OCI-LY1 (cell line): ENCODE results near the gene TLK2.

Source experiments
- H2AFZ ChIP-seq: fragments of 200-600 bp; sonication (generic), shearing (Covaris generic); 2 replicates; pipeline ENCODE4 v1.6.0; 2014; ENCODE audit warnings: antibody characterized with exemption, mild to moderate bottlenecking, low read length
- H3F3A ChIP-seq: fragments of 200-600 bp; sonication (generic), shearing (Covaris generic); 2 replicates; pipeline ENCODE4 v1.6.0; 2014; ENCODE audit warnings: mild to moderate bottlenecking, antibody characterized with exemption, low read length, moderate library complexity; ENCODE audit not compliant: insufficient read depth
- H3K27ac ChIP-seq: fragments of 200-600 bp; sonication (generic); 2 replicates; pipeline ENCODE4 v1.5.1; 2014; ENCODE audit warnings: low read length, mixed run types, mild to moderate bottlenecking, low read depth; ENCODE audit not compliant: poor library complexity, severe bottlenecking
- H3K27me3 ChIP-seq: fragments of 200-600 bp; sonication (generic); 2 replicates; pipeline ENCODE4 v1.6.0; 2014; ENCODE audit warnings: antibody characterized with exemption, mild to moderate bottlenecking, low read length, moderate library complexity; ENCODE audit not compliant: insufficient read depth
- H3K36me3 ChIP-seq: fragments of 200-600 bp; sonication (generic); 2 replicates; pipeline ENCODE4 v1.6.1; 2014; ENCODE audit warnings: mild to moderate bottlenecking, antibody characterized with exemption, low read length, moderate library complexity, mixed read lengths; ENCODE audit not compliant: insufficient read depth
- H3K4me1 ChIP-seq: fragments of 200-600 bp; sonication (generic); 2 replicates; pipeline ENCODE4 v1.5.1; 2014; ENCODE audit warnings: mild to moderate bottlenecking, low read length, moderate library complexity; ENCODE audit not compliant: insufficient read depth, severe bottlenecking
- H3K4me2 ChIP-seq: fragments of 200-600 bp; sonication (generic), shearing (Covaris generic); 2 replicates; pipeline ENCODE4 v1.6.1; 2014; ENCODE audit warnings: low read length
- H3K4me3 ChIP-seq: fragments of 200-600 bp; sonication (generic); 2 replicates; pipeline ENCODE4 v1.5.1; 2014; ENCODE audit warnings: low read length, low read depth, mild to moderate bottlenecking, mixed read lengths; ENCODE audit not compliant: poor library complexity, severe bottlenecking
- H3K79me2 ChIP-seq: fragments of 200-600 bp; shearing (Covaris generic); 2 replicates; pipeline ENCODE4 v1.6.1; 2016; ENCODE audit warnings: mixed run types, low read length, mixed read lengths; ENCODE audit not compliant: insufficient read depth
- H3K9ac ChIP-seq: fragments of 200-600 bp; sonication (generic), shearing (Covaris generic); 2 replicates; pipeline ENCODE4 v1.6.1; 2014; ENCODE audit warnings: mild to moderate bottlenecking, low read length, mixed read lengths
- H3K9me2 ChIP-seq: fragments of 200-600 bp; sonication (generic), shearing (Covaris generic); 2 replicates; pipeline ENCODE4 v1.6.1; 2014; ENCODE audit warnings: low read depth, mild to moderate bottlenecking, low read length, mixed read lengths
- H3K9me3 ChIP-seq: fragments of 200-600 bp; shearing (Covaris generic); 2 replicates; pipeline ENCODE4 v1.6.1; 2014; ENCODE audit warnings: low read length, mixed read lengths
- H4K20me1 ChIP-seq: fragments of 200-600 bp; sonication (generic), shearing (Covaris generic); 2 replicates; pipeline ENCODE4 v1.6.0; 2016; ENCODE audit warnings: mild to moderate bottlenecking, low read length; ENCODE audit not compliant: insufficient read depth
- CTCF ChIP-seq: fragments of 200-600 bp; sonication (generic), shearing (Covaris generic); IDR thresholded peaks from 2 replicates; pipeline ENCODE4 v1.5.1; 2017; ENCODE audit warnings: mild to moderate bottlenecking, antibody characterized with exemption, low read length, moderate library complexity, mixed read lengths
- EZH2 ChIP-seq: fragments of 200-600 bp; sonication (generic), shearing (Covaris generic); IDR thresholded peaks from 2 replicates; pipeline ENCODE4 v1.8.0; 2017; ENCODE audit warnings: borderline replicate concordance, mixed run types, mild to moderate bottlenecking, antibody characterized with exemption, low read length, moderate library complexity, mixed read lengths

TLK2 gene

GRCh38 chr17:62617894-62618472 lies 139.4 kb downstream of the TLK2 start:
- no peaks in the 10 kb centered on the region for H3K27me3 ChIP-seq
- no peaks in the 10 kb centered on the region for H3F3A ChIP-seq
- no peak overlapping the region for H3K27ac ChIP-seq
- H3K36me3 ChIP-seq: peaks cover 25% of the 10 kb centered on the region; the same call in 1 of the 2 replicates
- no peaks in the 10 kb centered on the region for H3K9me2 ChIP-seq
- no peak overlapping the region for H3K9ac ChIP-seq
- H3K4me3 ChIP-seq: no peak overlapping the region
- H3K4me1 ChIP-seq: no peaks in the 10 kb centered on the region
- no peak for TF ChIP-seq EZH2
- TF ChIP-seq CTCF: no peak
- no peaks in the 10 kb centered on the region for H4K20me1 ChIP-seq
- no peak overlapping the region for H2AFZ ChIP-seq
- no peak overlapping the region for H3K4me2 ChIP-seq
- no peaks in the 10 kb centered on the region for H3K9me3 ChIP-seq
- H3K79me2 ChIP-seq: no peaks in the 10 kb centered on the region

GRCh38 chr17:62618647-62619416 lies 140.2 kb downstream of the TLK2 start:
- Histone ChIP-seq H3K4me2 (no peak overlapping the region), H3K9me3 (no peaks in the 10 kb centered on the region), H3K27ac (no peak overlapping the region), H3K27me3 (no peaks in the 10 kb centered on the region), H3K4me3 (no peak overlapping the region), H3K79me2 (no peaks in the 10 kb centered on the region), H2AFZ (no peak overlapping the region), H3K9ac (no peak overlapping the region), H4K20me1 (no peaks in the 10 kb centered on the region), H3K9me2 (no peaks in the 10 kb centered on the region), H3F3A (no peaks in the 10 kb centered on the region), H3K36me3 (peaks cover 22% of the 10 kb centered on the region), H3K4me1 (no peaks in the 10 kb centered on the region)
- no peak for TF ChIP-seq CTCF
- no peak for TF ChIP-seq EZH2

GRCh38 chr17:62619417-62620155 lies 141.0 kb downstream of the TLK2 start:
- no peak overlapping the region for H3K4me2 ChIP-seq
- TF ChIP-seq CTCF: no peak
- TF ChIP-seq EZH2: no peak
- no peaks in the 10 kb centered on the region for H4K20me1 ChIP-seq

More at GRCh38 chr17:62619417-62620155, 141.0 kb downstream of the TLK2 start:
- Histone ChIP-seq H3K9me3 (no peaks in the 10 kb centered on the region), H3F3A (no peaks in the 10 kb centered on the region), H3K4me1 (no peaks in the 10 kb centered on the region), H3K27me3 (no peaks in the 10 kb centered on the region), H2AFZ (no peak overlapping the region), H3K79me2 (no peaks in the 10 kb centered on the region), H3K9ac (no peak overlapping the region), H3K36me3 (peaks cover 16% of the 10 kb centered on the region), H3K27ac (no peak overlapping the region), H3K4me3 (no peak overlapping the region), H3K9me2 (no peaks in the 10 kb centered on the region)
